Measurements from ENCODE around the gene RPS8.
"Not testable (repeated sequence)": the region's sequence is repeated elsewhere in the genome, so short reads cannot be mapped to it uniquely, and the experiment has no call there.

Gene RPS8

DNA sequence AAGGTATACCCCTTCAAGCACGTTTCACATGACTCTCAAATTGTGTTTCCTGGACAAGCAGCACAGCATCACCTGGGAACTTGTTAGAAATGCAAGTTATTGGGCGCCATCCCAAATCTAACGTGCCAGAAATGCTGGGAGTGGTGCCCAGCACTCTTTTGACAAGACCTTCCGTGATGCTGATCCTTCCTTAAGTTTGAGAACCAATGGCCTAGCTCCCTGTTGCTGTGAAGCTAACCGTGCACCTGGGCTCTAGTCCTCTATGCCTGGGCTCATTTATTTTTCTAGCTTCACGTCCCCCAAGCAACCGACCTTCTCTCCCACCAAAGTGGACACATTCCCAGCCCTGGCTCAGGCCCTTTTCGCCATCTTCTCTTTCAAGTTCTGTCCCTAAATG, 8.4 kb downstream of the RPS8 start:
- FAIRE-seq, result no peak

DNA sequence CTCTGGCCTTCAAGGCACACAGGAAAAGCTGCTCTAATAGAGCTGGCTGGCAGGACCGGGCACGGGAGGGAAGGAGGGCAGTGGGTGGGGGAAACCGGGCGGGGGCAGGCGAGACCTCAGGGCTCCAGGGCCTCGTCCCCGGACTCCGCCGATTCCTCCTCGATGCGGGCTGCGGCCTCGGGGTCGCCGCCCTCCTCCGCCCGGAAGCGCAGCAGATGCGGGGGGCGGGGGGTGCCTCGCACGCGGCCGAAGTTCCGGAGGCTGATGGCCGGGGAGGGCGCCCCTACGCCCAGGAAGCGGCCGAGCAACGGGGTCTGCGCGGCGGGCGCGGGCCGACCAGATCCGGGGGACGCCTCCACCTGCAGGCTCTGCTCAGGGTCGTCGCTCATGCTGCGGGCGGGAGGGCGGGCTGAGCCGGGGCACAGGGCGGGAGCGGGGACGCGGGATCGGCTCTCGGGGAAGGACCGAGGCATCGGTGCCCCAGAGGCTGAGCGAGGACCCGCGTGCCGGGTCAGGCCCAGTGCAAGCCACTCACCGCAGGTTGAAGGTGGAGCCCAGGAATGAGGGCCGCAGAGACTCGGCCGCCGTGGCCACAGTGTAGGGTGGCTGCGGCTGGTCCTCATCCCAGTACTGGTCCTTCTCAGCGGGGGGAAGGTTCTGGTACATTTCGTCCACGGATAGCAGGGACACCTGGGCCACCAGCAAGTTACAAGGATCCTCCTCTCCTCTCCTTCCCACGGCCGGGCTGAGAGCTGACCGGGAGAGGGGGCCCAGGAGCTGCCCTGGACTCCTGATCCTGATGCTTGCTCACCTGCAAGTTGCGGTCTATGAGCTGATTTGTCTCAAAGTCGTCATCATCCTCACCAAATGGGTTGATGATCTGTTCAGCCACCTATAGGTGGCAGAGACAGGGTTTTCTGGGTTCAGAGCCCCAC, 9.0 kb downstream of the RPS8 start:
- no peak for FAIRE-seq

DNA sequence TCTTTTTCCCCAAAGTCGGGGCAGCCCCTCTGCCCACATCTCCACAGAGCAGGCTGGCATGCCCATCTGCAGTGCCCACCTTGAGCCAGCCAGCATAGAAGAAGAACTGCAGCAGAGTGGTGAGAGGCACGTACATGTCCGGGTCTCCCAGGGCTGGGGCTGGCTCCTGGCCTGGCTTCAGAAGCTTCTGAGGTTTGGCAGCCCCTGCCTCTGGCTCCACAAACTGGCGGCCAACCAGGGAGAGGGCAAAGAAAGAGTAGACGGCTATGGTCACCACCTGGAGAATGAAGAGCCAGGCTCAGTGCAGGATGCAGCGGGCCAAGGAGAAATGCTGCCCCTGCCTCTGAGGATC, 9.7 kb downstream of the RPS8 start:
- FAIRE-seq, result no peak

DNA sequence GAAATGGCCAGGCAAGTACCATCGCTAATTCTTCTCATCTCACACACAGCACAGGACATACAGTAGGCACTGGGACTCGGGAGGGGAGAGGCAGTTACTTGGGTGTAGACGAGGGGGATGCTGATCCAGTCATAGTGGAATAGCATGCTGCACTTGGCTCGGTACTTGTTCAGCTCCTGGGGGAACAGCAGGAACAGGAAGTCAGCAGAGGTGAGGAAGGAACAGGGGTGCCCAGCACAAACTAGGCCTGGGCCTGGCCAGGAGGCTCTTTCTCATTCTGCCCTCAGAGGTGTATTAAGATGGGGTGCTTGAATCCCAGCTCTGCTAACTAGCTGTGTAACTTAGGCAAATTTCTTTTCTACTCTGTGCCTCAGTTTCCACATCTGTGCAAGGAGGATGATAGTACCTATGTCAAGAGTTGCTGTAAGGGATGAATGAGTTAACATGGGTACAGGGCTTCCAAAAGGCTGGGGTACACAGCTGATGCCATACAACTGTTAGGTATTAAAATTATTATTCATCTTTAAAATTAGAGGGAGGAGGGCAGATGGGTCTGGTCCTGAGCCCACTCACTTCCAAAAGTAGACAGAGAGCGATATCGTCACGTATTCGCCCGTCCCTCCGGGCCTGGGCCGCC, 10.3 kb downstream of the RPS8 start:
- no peak for FAIRE-seq

DNA sequence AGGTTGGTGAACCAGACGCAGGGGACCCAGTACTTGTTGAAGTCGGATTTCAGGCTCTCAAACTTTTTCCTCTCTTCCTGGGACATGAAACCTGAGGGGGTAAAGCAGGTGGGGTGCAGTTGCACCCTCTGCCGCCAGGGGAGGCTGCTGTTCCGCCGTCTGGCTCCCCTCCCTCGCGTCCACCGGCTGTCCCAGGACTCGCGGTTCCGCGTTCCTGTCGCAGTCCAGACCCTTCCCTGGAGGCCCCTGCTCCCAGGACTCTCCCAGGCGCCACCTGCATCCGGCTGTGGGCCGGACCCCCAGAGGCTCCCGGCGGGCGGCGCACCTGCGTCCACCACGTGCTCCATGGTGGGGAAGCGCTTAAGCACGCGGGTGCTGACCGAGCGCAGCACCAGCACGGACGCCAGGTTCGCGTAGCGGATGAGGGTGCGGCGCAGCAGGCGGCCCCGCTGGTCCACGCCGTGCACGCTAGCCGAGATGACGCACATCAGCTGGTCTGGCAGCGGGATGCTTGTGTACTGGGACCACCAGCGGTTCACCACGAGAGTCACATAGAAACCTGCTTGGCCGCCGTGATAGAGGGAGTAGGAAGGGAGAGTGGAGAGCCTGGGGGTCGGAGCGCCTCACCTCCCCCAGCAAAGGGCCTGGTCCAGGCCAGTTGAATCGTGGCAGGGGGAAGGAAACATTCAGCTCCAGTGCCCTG, 10.9 kb downstream of the RPS8 start:
- no peak for FAIRE-seq

DNA sequence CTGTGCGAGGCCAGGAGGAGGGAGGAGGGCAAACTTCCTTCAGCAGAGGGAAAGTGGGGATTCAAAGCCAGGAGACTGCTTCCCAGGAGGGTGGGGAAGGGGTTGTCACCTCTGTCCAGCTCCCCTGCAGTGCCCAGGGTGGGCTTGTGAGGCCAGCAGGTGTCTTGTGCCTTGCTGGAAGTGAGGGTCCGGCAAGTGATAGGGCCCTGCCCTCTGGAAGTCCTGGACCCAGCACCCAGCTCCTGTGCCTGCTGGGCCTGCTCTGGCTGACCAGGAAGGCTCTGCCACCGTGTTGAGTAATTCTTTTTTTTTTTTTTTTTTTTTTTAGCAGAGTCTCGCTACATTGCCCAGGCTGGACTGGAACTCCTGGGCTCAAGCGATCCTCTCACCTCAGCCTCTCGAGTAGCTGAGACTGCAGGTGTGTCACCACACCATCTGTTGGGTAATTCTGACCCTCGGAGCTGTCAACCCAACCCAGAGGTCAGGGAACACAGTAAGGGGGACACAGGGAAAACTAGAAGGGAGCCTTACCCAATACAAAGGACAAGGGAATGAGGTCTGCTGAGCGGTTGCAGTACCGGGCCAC, 11.6 kb downstream of the RPS8 start:
- no peak for FAIRE-seq

DNA sequence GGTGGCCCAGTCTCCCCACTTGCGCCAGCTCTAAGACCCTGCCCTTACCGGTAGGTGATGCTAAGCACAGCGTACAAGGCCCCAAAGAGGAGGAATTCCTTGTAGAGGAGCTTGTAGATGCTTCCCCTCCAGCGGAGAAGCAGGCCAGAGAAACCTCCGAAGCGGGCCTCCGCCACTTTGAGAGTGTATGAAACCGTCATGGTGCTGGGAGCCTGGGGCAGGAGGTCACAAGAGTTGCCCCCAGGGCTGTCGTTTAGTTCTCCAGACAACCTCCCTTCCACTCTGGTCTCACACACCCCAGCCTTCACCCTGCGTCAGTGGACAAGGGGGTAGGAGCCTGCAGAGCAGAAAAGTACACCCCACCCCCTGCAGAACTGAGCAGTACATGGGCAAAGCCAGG, 12.2 kb downstream of the RPS8 start:
- FAIRE-seq, result no peak

DNA sequence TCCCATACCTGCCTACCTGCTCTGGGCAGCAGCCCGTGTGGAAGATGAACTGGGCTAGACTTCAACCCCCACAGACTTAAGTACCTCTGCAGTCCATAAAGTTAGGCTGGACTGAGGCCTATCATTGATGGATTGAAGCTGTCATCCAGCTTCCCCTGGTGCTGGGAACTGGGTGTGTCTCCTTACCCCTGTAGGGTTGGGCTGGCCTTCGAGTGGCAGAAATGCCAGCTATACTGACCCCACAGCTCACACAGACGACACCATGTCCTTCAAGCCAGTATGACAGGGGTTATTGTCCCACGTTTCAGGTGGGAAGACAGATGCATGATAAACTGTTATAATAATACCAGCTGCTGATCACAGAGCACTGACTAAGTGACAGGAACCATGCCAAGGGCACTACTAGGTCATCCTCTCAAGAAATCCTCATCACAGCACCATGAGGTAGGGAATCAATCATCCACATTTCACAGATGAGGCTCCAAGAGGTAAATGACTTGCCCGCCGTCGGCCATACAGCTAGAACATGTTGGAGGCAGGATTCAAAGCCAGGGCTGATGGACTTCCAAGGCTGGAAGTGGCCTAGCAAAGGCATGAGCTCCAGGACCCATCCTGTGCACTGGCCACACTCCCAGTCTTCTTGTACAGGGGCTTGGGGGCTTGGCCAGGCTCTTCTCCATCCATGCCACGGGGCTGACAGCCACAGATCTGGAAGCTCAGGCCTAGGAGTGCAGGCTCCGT, 12.9 kb downstream of the RPS8 start, which contains the start of gene BEST4:
Gene BEST4, minus strand, starts transcription at position 51 of the 741 bp plus-strand sequence. CDS start 465 bp downstream, outside the sequence.
- FAIRE-seq, result no peak

DNA sequence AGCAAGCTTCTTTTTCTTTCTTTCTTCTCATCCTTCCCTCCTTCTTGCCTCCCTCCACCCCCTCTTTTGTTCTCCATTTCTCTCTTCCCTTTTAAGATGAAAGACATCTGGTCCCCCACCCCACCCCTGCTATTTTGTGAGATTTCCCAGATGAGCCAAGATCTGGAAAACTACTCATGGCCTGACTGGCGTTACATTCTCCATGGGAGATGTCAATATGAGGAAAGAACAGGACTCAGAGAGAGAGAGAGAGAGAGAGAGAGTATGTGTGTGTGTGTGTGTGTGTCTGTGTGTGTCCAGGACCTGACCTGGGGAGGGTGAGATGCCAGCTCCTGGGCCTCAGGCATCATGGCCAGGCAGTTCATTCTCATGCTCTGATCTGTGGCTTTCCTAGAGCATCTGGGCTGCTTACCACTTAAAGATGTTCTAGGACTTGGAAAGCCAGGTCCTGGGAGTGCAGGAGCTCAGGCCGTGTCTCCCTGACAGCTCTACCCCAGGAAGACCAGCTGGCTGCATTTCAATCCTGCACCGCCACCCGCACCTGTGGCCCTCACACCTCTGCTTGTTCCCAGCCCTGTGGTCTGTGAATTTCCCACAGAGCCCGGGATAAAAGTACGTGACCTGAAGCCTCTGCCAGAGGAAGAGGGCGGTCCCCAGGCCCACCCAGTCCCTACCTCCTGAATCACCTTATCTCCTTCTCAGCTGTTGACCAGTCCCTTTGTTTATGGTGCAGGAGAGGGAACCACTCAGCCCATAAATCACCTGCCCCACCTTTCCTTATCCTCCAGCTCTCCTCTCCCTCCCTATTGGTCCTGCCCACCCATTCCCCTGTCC, 15.8 kb downstream of the RPS8 start:
- FAIRE-seq, result no peak

DNA sequence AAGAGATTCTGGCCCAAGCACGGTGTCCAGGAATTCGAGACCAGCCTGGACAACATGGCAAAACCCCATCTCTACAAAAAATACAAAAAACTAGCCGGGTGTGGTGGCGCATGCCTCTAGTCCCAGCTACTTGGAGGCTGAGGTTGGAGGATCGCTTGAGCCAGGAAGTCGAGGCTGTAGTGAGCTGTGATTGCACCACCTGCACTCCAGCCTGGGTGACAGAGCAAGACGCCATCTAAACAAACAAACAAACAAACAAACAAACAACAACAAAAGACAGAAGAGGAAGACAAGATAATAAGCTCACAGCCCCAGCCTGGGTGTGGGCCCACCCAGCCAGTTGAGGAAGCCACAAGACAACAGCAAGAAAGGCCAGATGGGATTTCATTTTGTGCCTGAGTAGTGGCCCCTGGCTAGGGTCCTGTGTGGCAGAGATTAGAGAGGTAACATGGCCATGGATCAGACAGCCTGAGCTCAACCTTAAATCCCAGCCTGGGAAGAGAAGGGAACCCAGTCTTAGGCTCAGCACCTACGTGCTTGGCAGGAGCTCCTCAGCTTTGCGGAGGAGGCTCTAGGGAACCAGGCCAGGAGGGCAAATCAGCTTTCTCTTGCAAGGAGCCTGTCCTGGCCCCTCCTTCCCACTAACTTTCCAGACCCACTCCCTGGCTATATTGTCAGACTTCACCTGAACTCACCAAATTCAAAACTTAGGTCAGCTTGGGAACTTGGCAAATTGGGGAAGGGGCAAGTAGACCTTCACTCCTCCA, 17.6 kb downstream of the RPS8 start:
- FAIRE-seq, result no peak

DNA sequence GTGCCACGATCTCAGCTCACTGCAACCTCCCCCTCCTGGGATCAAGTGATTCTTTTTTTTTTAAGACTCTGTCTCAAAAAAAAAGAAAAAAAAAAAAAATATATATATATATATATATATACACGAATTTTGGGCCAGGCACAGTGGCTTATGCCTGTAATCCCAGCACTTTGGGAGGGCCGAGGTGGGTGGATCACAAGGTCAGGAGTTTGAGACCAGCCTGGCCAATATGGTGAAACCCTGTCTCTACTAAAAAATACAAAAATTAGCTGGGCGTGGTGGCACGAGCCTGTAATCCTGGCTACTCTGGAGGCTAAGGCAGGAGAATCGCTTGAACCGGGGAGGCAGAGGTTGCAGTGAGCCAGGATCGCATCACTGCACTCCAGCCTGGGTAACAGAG, 22.5 kb downstream of the RPS8 start:
- not testable (repeated sequence) for FAIRE-seq

DNA sequence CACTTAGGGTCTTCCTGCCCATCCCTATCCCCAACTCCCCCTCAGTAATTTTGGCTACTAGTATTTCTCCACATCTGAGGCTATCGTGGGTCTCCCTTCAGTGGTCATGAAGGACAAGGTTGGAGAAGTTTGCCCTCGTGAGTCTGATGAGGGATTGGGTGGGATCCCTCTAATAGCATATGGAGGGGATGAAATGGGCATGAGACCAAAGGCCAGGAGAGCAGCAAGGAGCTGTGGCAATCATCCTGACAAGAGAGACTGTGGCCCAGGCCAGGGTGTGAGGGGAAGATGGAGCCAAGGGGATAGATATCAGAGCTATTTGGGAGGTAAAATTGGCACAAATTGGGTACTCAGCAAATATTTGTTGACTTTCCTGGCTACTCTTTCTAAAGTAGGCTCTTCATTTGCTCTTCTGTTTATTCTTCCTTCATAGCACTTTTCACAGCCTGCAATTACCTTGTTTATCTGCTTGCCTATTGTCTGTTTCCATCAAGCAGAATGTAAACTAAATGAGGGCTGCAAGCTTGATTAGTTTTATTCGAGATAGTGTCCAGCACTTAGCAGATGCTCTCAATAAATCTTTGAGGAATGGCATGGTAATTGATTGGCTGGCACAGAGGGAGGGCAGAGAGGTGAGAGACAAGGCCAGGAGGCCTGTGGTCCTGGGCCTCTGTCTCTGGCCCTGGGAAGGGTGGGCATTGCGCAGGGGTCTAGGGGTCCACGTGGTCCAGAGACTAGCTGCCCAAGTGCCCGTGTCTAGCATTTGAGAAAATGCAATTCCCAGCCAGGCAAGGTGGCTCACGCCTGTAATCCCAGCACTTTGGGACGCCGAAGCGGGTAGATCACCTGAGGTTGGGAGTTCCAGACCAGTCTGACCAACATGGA, 23.4 kb downstream of the RPS8 start:
- no peak for FAIRE-seq

DNA sequence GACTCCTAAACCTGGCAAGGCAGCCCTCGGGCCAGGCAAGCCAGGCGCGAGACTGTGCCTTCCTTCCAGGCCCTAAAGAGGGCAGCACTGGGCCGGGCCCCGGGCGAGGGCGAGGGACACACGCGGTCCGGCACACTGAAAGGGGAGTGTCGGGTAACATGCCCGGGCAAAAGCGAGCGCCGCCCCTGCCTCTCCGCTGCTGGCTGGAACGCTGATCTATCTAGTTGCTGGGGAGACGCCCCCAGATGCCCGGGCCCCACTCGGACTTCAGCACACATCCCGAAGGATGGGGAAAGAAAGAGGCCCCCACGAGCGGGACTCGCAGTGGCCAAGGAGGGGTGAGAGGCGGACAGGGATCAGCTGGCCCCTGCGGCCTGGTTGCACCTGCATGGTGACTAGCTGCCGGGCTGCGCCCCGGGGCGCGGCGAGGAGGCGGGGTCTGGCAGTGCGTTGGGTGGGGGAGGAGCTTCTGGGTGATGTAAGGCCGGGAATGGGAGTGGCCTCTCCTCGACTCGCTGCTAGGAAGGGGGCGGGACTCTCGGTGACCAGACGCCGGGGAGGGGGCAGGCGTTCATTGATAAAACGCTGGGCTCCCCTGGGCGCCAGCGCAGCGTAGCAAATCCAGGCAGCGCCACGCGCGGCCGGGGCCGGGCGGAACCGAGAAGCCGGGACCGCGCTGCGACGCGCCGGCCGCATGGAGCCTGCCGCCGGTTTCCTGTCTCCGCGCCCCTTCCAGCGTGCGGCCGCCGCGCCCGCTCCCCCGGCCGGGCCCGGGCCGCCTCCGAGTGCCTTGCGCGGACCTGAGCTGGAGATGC, 24.6 kb downstream of the RPS8 start, which contains the start of gene PLK3:
Gene PLK3, plus strand, starts transcription at position 608 of the 815 bp plus-strand sequence. Its CDS starts 87 bp downstream, at position 695.
- no peak for FAIRE-seq

DNA sequence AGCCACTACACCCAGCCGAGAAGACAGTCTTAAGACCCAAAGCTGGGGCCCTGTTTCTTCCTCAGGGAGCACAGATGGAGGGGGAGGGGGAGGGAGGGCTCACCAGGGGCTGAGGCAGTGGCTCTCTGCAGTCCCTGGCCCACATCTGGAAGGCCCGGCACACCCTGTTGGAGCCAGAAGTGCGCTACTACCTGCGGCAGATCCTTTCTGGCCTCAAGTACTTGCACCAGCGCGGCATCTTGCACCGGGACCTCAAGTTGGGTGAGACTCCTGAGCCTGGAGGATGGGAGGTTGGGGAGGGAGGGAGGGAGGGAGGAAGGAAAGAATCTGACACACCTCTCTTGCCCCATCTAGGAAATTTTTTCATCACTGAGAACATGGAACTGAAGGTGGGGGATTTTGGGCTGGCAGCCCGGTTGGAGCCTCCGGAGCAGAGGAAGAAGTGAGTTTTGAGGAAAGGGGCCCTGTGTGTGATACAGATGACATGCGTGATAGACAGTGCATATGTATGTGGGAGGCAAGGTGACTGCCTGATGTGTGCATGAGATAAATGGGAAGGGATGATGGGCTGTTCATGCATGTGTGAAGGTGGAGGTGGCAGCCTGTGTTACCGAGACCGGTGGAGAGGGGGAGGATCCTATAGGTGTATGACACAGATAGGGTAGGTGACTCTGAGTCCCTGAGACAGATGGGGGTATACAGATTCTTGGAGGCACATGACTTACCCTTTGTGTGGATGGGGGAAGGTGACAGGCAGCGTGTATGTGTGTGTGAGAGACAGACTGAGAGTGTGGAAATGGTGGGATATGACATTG, 26.4 kb downstream of the RPS8 start:
- FAIRE-seq, result no peak

DNA sequence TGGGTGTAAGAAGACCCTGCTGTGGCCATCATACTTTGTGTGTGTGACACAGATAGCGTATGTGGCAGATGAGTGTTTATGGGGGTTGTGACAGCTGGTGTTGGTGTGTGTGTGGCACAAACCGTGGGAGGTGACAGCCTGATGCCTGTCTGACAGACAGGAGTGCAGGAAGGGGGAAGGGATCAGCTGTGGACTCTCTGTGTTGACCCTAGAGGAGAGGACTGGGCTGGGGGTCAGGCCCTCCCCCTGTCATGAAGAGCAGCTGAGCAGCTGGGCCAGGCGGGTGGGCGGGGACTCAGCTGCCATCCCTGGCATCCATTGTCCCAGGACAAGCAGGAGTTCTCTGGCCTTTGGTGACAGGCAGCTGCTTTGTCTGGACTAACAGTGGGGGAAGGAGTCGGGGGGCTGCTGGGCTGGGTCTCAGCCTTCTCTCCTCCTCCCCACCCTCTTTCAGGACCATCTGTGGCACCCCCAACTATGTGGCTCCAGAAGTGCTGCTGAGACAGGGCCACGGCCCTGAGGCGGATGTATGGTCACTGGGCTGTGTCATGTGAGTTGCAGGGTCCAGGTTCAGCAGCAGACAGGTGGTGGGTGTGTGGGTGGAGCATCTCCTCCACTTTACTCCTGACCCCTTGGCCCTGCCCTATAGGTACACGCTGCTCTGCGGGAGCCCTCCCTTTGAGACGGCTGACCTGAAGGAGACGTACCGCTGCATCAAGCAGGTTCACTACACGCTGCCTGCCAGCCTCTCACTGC, 27.1 kb downstream of the RPS8 start:
- no peak for FAIRE-seq

DNA sequence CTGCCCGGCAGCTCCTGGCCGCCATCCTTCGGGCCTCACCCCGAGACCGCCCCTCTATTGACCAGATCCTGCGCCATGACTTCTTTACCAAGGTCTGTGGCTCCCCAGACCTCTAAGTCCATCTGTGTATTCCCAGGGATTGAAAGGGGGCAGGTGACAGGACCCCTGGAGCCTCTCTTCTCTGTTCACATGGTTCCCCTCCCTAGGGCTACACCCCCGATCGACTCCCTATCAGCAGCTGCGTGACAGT, 27.6 kb downstream of the RPS8 start:
- FAIRE-seq, result no peak
